Fibroblast of the aortic adventitia (primary cell): ENCODE measurements around the gene LDB3. TPM values are rescaled to one million over a fixed set of nuclear protein-coding genes. Genes with fewer than 3 reads are reported as not detected.

Experiments
- DNase-seq: peaks from one replicate; pipeline ENCODE4 v3.0.0-alpha.2; 2010; ENCODE audit warnings: low read depth
- H3K4me3 ChIP-seq: 2 replicates; pipeline ENCODE4 v1.5.1; 2011; ENCODE audit warnings: low read depth, mild to moderate bottlenecking, control low read depth, low read length, moderate library complexity
- CTCF ChIP-seq: IDR thresholded peaks from 2 replicates; pipeline ENCODE4 v1.5.1; 2011; ENCODE audit warnings: mild to moderate bottlenecking, low read length, control low read depth, inconsistent platforms; ENCODE audit not compliant: insufficient read depth
- total RNA-seq: library from RNA; depleted of rRNA; stranded (reverse); fragments of >200 nt; gene quantifications from 2 replicates; pipeline ENCODE4 v1.2.3, GENCODE V29; 2012; ENCODE audit warnings: low replicate concordance

Gene LDB3
- total RNA-seq, 1 donor: under 0.01 TPM

GRCh38 chr10:86705139-86705538, 36.8 kb downstream of the LDB3 start:
- no peak for DNase-seq
- H3K4me3 ChIP-seq: no peak overlapping the region
- no peak for TF ChIP-seq CTCF

GRCh38 chr10:86705905-86706304, 37.6 kb downstream of the LDB3 start:
- H3K4me3 ChIP-seq: no peak overlapping the region
- DNase-seq: no peak
- no peak for TF ChIP-seq CTCF

DNA sequence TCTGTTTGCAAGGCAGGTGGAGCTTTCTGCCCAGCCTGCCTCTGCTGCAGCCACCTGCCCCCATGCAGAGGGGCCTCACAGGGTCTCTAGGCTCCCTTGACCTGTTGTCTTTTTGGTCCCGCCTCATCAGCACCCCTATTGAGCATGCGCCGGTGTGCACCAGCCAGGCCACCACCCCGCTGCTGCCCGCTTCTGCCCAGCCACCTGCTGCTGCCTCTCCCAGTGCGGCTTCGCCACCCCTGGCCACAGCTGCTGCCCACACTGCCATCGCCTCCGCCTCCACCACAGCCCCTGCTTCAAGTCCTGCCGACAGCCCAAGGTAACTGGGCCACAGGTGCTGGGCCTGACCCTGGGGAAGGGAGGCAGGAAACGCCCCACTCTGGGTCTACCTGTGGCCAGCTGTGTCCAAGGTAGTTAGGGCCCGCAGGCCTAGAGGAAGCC, 38.1 kb downstream of the LDB3 start:
- H3K4me3 ChIP-seq: no peak overlapping the region
- no peak for DNase-seq
- TF ChIP-seq CTCF: no peak

- no peak for TF ChIP-seq CTCF
- DNase-seq: no peak
Observed at GRCh38 chr10:86706977-86707376, 38.7 kb downstream of the LDB3 start.

GRCh38 chr10:86707505-86707904, 39.2 kb downstream of the LDB3 start:
- TF ChIP-seq CTCF: no peak
- DNase-seq: no peak
- no peak overlapping the region for H3K4me3 ChIP-seq

More at GRCh38 chr10:86706977-86707376, 38.7 kb downstream of the LDB3 start:
- H3K4me3 ChIP-seq: no peak overlapping the region

- no peak for DNase-seq
- TF ChIP-seq CTCF: no peak
Observed at GRCh38 chr10:86708068-86708782, 39.9 kb downstream of the LDB3 start.

DNA sequence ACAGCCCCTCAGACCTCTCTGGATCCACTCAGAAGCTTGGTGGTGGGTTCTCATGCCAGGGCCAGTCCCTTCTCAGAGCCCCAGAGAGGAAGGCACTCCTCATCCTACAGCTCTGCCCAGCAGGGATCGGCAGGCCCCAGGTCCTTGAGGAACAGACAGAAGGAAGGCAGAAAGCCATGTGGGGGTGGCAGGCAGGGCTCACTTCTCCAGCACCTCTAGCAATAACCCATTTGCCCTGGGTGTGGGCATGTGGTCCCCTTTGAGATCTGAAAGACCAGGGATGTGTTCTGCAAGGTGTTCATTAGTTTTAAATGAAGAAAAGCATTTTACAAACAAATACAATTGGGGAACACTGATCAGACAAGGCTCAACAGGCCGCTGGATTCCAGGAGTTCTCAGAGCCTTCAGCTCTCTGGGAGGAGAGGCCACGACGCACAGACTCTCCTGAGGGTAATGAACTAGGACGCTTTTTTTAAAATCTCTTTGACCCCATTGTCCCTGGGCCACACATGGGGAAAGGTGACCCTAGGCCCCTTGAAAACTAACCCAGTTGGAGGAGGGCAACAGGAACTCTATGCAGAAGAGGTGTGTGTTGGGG, 40.6 kb downstream of the LDB3 start:
- TF ChIP-seq CTCF: no peak
- no peak overlapping the region for H3K4me3 ChIP-seq
- no peak for DNase-seq

More at GRCh38 chr10:86708068-86708782, 39.9 kb downstream of the LDB3 start:
- H3K4me3 ChIP-seq: no peak overlapping the region
